GM19328 (cell line): ENCODE data around the gene GOLPH3.
"Not testable (repeated sequence)": the region's sequence is repeated elsewhere in the genome, so short reads cannot be mapped to it uniquely, and the experiment has no call there.

Source experiments
- ATAC-seq: cut with Tn5 transposase; IDR thresholded peaks from one replicate; pipeline ENCODE4 v1.9.1; 2021; ENCODE audit warnings: mild to moderate bottlenecking, moderate library complexity; ENCODE audit not compliant: unreplicated experiment

The GOLPH3 gene

DNA sequence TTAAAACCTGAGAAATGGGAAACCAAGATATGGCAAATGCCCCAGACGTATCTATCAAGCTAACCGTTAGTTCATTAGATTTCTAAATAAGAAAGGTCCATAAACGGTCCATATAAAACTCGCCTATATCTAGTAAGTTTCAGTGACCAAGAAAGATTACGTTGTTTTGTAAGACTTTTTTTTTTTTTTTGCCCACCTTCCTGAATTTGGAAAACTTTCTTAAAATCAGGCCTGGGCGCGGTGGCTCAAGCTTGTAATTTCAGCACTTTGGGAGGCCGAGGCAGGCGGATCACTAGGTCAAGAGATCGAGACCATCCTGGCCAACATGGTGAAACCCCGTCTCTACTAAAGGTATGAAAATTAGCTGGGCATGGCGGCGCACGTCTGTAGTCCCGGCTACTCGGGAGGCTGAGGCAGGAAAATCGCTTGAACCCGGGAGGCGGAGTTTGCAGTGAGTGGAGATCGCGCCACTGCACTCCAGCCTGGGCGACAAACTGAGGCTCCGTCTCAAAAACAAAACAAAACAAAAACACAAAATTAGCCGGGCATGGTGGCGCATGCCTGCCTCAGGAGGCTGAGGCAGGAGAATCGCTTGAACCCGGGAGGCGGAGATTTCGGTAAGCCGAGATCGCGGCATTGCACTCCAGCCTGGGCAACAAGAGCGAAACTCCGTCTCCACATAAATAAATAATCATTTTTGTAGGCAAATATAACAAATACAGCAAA is 1.8 kb downstream of the GOLPH3 start:
- ATAC-seq, result not testable (repeated sequence)

DNA sequence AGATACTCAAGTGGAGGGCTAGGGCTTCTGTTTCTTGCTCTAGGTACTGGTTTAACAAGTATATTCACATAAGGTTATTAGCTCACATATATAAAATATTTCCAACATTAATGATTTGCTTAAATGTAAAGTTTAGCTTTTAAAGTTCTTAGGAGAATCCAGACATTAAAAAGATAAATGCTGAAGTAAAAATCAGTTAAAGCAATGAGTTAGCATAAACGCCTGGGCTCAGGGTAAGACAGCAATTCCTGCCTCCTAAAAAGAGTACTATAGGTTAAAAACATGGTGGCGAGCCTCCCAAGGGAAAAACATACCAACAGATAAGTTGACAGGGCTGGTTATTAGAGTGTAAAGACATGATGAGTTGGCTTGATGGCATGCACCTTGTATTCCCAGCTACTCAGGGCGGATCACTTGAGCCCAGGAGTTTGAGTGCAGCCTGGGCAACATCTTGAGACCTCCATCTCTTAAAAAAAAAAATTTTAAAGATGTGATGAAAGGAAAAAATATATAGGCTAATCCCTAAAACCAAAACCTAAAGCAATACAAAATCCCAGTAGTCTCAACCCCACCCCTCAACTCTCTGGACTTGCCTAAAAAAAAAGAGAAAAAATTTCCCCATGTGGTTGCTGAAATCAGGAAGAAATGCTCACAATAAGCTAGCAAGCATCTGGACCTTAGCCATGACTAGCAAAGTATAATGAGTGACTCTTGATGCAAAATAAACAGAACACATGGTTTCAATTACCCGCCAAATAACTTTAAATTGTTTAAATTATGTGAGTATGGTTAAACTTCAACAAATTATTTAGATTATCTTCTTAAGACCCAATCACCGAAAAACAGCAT is 3.6 kb downstream of the GOLPH3 start:
- no peak for ATAC-seq

DNA sequence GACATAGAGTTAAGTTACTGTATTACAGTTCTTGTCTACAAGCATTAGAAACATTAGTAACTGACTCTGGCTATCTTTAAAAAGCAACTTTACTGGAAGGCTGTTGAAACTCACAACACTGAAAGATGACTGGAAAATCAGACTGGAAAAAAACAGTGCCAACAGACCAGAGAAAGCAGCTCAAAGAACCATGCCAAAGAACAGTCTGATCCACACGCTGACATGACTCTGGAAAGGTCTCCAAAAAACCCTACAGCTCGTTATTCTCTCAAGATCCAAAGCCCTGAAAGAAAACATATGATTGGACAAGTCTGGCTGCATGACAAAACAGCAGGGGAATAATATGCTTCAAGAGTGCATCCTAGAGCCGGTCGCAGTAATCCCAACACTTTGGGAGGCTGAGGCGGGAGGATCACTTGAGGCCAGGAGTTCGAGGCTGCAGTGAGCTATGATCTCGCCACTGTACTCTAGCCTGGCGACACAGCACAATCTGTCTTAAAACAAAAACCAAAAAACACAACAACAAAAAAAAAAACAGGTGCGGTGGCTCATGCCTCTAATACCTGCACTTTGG is 5.6 kb downstream of the GOLPH3 start:
- ATAC-seq, result no peak

DNA sequence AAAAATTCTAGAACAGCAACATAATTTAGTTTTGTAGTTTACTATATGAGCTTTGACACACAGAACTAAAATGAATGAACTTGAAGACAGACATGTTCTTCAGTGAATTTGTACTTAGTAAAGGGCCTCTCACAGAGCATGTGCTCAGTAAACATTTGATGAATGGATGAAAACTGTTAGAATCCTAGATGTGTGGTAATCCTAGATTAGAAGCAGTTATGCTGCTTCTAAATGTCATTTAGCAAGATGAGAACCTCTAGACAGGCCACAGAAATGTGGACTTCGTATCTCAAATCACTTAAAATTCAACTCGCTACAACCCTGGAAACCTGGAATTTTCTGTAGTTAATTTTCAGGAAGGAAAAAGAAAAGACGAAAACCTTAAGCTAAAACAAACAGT is 8.5 kb downstream of the GOLPH3 start:
- no peak for ATAC-seq

DNA sequence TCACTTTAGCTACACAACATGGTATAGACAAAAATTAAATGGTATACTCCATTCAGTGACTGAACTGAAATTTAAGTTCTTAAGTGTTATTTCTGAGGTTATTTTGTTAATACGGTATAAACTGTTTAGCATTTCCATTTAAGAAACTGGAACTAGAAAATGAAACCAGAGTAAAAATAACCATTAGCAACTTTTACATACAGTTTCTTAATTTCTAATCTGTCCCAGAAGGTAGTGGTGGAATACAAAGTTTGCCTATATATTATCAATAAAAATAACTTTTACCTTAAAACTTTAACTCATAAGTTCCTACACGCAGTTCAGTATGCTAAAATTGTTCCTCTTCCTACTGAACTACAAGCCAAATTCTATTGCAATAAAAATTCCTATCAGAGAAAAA is 10.3 kb downstream of the GOLPH3 start:
- ATAC-seq, result peak; percentile 42

DNA sequence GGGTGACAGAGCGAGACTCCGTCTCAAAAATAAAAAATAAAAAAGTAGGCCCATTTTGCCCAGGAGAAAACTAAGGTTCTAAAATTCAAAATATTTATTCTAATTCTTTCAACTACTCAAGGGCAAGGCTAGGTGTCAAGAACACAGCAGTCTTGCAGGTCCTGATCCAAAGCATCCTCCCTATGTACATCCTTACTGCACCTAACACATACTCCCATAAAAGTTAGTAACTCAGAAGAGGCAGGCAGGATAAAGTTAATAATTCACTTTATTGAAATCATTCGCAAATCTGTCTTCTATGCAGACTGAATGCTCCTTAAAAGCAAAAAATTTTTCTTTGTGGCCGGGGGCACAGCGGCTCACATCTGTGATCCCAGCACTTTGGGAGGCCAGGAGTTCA is 11.1 kb downstream of the GOLPH3 start:
- ATAC-seq, result no peak

DNA sequence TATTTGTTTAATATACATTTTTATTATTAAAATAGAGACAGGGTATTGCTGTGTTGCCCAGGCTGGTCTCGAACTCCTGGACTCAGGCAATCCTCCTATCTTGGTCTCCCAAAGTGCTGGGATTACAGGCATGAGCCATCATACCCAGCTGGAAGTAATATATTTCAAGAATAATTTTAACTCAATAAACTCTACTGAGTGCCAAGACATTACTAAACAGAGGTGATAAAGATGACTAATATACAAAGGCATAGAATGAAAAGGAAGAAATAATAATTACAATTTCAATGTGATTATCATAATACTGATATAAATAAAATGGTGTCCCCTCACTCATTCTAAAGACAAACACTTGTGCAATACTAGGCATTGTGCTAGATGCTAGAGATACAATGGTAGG is 13.9 kb downstream of the GOLPH3 start:
- ATAC-seq, result no peak

DNA sequence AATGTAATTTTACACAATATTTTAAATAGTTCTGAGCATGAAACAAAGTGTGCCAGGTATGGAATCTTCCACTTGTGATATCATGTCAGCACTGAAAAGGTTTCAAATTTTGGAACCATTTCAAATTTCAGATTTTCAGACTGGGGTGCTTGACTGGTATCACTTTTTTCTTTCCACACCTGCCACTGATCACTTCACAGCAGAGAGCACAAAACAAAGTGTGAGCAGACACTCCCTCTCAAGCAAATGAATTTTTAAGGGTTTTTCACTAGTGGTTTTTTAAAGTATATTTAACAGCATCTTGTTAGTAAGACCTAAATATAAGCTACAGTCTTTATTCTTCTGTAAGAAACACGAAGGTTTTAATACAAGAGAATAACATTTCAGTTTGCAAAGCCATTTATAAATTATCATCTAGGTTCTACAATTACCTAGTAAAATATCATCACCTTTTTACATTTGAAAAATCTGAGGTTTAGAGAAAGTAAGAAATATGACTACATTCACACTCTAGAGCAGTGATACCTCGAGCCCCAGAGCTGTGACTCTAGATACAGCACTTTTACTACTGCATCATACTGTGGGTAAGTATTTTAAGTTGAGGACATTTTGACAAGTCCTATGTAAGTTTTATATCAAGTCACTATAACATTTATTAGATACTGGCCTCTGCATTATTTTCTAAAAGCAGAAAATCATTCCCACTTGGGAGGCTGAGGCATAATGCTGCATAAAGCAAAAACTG is 14.6 kb downstream of the GOLPH3 start:
- ATAC-seq, result no peak

DNA sequence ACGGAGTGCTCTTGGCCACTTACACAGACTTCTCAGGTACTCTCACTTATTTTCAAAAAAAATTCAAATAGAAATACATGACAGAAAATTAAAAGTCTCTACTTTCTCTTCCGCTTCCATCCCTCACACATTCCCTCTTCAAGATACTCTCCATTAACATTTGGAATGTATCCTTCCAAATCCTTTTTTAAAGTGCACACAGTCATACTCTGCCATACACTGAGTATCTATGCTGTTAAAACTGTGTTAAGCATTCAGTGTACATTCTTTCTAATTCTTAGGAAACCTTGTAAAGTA is 15.5 kb downstream of the GOLPH3 start:
- ATAC-seq, result no peak

DNA sequence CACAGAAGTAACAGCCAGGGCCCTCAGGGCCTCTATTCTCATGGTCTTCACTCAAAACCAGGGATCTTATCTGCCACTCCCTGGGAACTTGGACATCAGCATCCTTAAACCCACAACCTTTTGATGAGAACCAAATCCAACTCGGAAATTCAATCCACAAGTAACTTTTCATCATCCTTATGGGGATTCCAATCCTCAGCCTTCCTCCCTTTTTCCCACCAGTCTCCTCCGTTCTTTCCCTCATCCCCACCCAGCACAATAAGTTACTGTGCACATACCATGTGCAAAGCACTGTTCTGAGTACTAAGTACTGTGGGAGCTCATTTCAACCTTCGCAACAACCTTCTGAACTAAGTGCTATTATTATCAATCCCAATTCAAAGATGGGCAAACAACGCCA is 17.0 kb downstream of the GOLPH3 start:
- ATAC-seq, result no peak

DNA sequence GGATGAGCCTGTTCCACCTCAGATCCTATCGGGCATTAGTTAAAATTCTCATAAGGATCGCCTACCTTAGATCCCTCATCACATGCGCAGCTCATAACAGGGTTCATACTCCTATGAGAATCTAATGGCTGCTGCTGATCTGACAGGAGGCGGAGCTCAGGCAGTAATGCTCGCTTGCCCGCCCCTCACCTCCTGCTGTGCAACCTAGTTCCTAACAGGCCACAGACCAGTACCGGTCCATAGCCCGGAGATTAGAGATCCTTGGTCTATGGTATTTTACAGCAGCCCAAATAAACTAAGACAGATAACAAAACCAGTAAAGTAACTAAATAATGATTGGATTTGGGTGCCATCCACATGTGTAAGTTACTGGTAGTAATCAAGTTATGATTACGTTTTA is 17.5 kb downstream of the GOLPH3 start:
- ATAC-seq, result no peak

DNA sequence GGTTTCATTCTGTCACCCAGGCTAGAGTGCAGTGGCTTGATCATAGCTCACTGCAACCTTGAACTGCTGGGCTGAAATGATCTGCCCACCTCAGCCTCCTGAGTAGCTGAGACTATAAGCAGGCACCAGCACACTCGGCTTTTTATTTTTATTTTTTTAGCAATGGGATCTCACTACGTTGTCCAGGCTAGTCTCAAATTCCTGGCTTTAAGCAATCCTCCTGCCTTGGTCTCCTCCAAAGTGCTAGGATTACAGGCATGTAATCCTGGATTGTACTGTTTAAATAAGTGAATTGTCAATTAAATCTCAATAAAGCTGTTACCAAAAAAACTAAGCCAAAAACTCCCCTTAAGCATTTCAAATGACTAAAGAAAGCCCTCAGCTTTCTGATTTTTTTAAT is 18.9 kb downstream of the GOLPH3 start:
- no peak for ATAC-seq

DNA sequence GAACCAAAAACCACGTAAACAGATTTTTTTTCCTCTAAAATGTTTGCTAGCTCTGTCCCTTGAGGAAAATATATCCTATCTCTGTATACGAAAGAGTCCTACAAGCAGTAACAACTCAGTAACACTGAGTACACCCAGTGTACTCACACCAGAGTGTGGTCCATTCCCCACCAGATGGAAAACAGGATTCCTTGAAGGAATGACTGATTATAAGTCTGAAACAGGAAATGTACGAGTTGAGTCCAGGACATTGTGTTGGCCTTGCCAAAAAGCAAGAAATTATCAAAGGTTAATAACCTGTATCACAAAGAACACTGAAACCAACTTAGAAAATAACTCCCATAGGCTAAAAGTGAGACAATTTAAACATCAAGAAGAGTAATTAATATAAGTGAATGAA is 20.4 kb downstream of the GOLPH3 start:
- ATAC-seq, result no peak

DNA sequence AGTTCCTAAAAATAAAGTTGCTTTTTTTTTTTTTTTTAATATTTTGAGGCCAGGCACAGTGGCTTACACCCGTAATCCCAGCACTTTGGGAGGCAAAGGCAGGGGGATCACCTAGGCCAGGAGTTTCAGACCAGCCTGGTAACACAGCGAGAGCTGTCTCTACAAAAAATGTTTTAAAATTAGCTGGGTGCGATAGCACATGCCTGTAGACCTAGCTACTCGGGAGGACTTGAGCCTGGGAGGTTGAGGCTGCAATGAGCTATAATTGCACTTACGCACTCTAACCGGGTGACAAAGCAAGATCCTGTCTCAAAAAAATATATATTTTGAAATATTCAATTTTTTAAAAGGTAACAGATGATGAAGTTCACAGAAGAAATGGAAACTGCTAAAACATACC is 22.9 kb downstream of the GOLPH3 start:
- ATAC-seq, result no peak

DNA sequence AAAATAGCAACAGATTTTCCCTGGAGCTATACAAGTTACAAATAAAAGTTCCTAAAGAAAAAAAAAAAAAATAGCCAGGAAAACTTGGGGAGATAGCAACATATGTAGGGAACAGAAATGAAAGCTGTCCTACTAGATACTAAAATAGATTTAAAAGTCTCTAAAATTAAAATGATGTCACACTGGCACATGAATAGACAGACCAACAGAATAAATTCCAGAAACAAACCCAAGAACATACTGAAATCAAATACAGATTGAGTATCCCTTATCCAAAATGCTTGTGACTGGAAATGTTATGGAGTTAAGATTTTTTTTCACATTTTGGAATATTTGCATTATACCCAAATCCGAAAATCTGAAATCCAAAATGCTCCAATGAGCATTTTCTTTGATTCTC is 23.8 kb downstream of the GOLPH3 start:
- ATAC-seq, result no peak

DNA sequence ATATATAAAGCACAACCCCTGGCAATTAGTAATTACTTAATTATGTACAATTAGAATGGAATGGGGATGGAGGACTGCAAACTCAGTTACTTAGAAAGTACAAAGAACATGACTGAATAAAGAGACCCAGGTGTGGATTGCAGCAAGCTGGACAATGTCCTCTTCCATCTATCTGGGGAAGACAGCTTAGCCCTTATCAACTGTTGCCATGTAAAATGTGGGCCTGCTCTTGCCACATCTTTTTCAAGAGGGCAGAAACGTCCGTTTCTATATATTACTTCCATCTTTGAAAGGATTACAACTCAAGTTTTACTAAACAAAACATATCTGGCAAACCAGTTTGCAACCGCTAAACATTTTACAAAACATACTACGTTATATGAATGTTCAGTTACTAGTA is 26.2 kb downstream of the GOLPH3 start:
- ATAC-seq, result no peak

DNA sequence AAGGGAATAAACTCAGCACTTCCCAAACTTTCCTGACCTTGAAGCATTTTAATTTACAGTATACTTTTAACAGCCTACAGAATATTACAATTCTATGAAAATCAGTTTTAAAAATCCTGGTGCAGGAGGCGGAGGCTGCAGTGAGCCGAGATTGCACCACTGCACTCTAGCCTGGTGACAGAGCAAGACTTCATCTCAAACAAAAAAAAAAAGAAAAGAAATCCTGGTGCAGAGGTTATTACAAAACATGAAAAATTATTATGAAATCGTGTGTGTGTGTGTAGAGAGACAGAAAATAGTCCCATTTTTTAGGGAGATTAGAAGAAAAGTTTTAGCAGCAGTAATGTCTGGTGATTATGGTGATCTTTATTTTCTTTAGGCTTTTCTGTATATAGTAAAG is 26.9 kb downstream of the GOLPH3 start:
- no peak for ATAC-seq

DNA sequence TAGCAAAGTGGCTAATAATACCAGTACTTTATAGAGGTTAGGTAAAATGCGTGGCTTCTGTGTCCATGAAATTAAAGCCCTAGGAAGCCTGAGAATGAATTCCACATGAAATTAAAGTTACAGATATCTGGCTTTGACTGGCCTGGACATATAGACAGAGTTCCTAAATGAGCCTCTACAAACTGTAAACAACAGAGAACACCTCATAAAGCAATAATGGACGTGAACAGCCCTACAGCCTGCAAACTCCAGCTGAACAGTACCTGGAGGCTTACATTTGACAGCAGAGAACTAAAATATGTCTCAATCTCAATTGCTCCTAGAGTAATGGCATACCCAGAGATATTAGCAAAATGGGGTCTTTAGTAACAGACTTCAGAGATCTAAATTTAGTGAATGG is 28.7 kb downstream of the GOLPH3 start:
- no peak for ATAC-seq

DNA sequence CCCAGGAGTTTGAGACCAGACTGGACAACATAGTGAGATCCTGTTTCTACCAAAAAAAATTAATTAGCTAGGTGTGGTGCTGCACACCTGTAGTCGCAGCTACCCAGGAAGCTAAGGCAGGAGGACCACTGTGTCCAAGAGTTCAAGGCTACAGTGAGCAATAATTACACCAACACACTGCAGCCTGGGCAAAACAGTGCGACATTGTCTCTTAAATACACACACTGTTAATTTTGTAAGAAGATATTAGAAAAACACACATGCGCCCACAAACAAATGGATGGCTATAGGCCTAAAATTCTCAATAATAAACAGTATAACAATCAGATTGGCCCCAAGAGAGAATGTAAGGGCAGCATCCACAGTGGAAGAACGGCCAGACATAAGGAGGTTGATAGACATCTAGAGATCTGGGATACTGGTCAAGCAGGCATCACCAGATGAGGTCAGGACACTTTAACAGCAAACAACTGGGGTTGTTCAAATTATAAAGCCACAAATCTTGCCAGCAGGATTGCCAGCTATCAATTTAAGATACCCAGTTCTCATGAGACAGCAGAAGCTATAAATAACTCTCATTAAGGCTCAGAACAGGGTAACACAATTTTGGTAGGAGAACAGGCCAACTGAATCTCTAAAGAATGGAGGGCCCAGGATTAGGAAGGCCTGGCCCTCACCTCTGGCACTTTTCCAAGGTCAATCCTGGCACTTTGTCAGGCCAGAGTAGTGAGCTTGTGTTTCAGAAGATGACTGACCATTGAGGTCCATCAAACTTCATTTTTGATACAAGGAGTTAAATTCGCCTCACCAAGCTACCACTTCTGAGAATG is 29.5 kb downstream of the GOLPH3 start:
- ATAC-seq, result no peak

DNA sequence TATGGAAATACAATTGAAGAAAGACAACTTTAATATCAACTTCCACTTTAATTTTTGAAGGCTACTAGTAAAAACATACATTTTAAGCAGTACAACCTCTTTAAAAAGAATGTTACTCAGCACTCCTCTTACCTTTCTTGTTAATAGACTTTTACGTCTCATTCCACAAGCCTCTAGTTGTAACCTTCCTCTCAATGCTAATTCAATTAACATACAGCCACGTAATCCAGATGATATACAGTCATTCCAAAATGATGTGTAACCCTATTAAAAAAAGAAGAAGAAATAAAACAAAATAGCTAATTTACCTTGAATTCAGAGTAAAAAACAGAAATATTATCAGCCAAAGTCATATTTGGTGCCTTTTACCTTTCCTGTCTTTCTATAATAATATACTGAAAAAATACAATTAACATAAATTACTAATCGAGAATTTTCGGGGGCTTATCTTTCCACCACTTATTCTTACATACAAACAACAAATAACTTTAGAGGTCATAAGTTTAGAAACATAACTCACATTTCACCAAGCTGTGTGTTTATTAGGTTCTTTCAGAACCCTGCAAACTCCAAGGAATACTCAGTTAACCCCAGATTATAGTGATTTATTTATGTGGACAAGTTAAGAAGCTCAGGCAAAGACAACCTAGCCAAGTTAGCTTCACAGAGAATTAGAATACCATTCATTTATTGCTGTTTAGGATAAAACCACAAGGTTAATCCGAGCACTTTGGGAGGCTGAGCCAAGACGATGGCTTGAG is 30.3 kb downstream of the GOLPH3 start:
- ATAC-seq, result no peak
